C1 segment of cervical spinal cord (tissue), 14 donors: Measurements from ENCODE around the gene PBRM1.
"Not testable (repeated sequence)": the region's sequence is repeated elsewhere in the genome, so short reads cannot be mapped to it uniquely, and the experiment has no call there.

Experiments
- DNase-seq, 14 donors: peaks; one replicate each; lab custom pipeline; 2025; lab: John Stamatoyannopoulos, UW

The PBRM1 gene

GRCh38 chr3:52685709-52686691 lies at the start of gene PBRM1, which contains the start of gene GNL3:
Gene PBRM1, minus strand, starts transcription at chr3:52685913.
Gene GNL3, plus strand, starts transcription at chr3:52686032. Its CDS starts 61 bp downstream, at chr3:52686093.
- peak; percentile 80 to 96 (median 92) for DNase-seq

- DNase-seq: no peak
Measured at GRCh38 chr3:52733256-52733891, 47.7 kb upstream of the PBRM1 start.

GRCh38 chr3:52731590-52731989 lies 45.9 kb upstream of the PBRM1 start:
- no peak for DNase-seq

GRCh38 chr3:52730681-52731080 lies 45.0 kb upstream of the PBRM1 start:
- DNase-seq: no peak

GRCh38 chr3:52728753-52729152 lies 43.0 kb upstream of the PBRM1 start:
- DNase-seq: not testable (repeated sequence)

- DNase-seq: no peak
Measured at GRCh38 chr3:52724511-52724910, 38.8 kb upstream of the PBRM1 start.

GRCh38 chr3:52723935-52724334 lies 38.2 kb upstream of the PBRM1 start:
- no peak for DNase-seq

GRCh38 chr3:52722491-52722890 lies 36.8 kb upstream of the PBRM1 start:
- DNase-seq: no peak

- DNase-seq: no peak
Measured at GRCh38 chr3:52721730-52722008, 36.0 kb upstream of the PBRM1 start.

GRCh38 chr3:52721002-52721729 lies 35.5 kb upstream of the PBRM1 start:
- DNase-seq: peak in 1 of 14 donors; percentile 8

GRCh38 chr3:52719618-52720017 lies 33.9 kb upstream of the PBRM1 start:
- no peak for DNase-seq

GRCh38 chr3:52715714-52716305 lies 30.1 kb upstream of the PBRM1 start:
- DNase-seq: no peak

- no peak for DNase-seq
Measured at GRCh38 chr3:52714335-52715302, 28.9 kb upstream of the PBRM1 start.

- no peak for DNase-seq
Measured at GRCh38 chr3:52712291-52713212, 26.8 kb upstream of the PBRM1 start.

GRCh38 chr3:52710512-52710911 lies 24.8 kb upstream of the PBRM1 start:
- no peak for DNase-seq

GRCh38 chr3:52707585-52707984 lies 21.9 kb upstream of the PBRM1 start:
- DNase-seq: no peak

- peak; percentile 50 to 98 (median 91) for DNase-seq
Measured at GRCh38 chr3:52705688-52706686, 20.3 kb upstream of the PBRM1 start, which contains the start of the genes GLT8D1 and SPCS1. Gene GLT8D1, minus strand, starts transcription at chr3:52705791. Its CDS starts 5,331 bp downstream, at chr3:52700460. Gene SPCS1, plus strand, starts transcription at chr3:52706106. Its CDS starts 141 bp downstream, at chr3:52706247.

GRCh38 chr3:52705438-52705687 lies 19.6 kb upstream of the PBRM1 start:
- DNase-seq: no peak
